ENCODE data around the gene SUSD3. TPM values are rescaled to one million over a fixed set of nuclear protein-coding genes. Genes with fewer than 3 reads are reported as not detected.

Gene SUSD3
- total RNA-seq, 1 donor from 2014 or later = 1.2 TPM

- Mint-ChIP-seq H3K4me3 (ENCODE audit: unreplicated experiment) (no peak overlapping the region), H3K27ac (ENCODE audit: unreplicated experiment) (peak overlapping the region; percentile 65), H3K4me1 (ENCODE audit: unreplicated experiment) (peaks cover 51% of the 10 kb centered on the region)
Measured at GRCh38 chr9:93128011-93128714, 69.7 kb downstream of the SUSD3 start.

DNA sequence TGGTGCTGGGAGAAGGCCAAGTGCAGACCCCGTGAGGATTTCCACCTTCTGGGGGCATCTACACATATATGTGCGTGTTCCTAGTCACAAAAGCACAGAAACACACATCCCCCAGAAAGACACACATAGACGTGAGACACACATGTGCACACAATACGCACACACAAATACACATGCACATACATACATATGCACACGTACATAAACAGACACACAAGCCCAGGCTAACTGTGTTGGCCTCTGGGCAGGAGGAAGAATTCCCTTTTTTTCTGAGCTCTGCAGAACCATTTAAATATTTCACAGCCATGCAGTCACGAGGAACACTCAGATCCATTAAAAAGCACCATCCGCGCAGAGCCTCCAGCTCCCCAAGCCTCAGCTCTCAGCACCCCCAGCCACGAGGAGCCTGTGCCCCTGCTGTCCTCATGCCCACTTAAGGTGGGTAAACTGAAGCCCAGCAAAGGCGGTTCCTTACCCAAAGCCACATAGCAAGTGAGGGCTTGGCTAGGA lies 70.3 kb downstream of the SUSD3 start:
- Mint-ChIP-seq H3K4me1 (ENCODE audit: unreplicated experiment) (peaks cover 52% of the 10 kb centered on the region), H3K4me3 (ENCODE audit: unreplicated experiment) (no peak overlapping the region), H3K27ac (ENCODE audit: unreplicated experiment) (peak overlapping the region; percentile 65), H3K9me3 (ENCODE audit: unreplicated experiment) (no peaks in the 10 kb centered on the region), H3K36me3 (ENCODE audit: low read depth, unreplicated experiment) (peaks cover 8% of the 10 kb centered on the region), H3K27me3 (ENCODE audit: unreplicated experiment) (peaks cover 15% of the 10 kb centered on the region)
- no peak for DNase-seq (ENCODE audit: low spot score)
- TF ChIP-seq CTCF (IDR thresholded peaks at IDR 0.05; ENCODE audit: unreplicated experiment) = no peak

More at GRCh38 chr9:93128011-93128714, 69.7 kb downstream of the SUSD3 start:
- DNase-seq (ENCODE audit: low spot score) = no peak
- peaks cover 15% of the 10 kb centered on the region for H3K27me3 Mint-ChIP-seq (ENCODE audit: unreplicated experiment)
- H3K9me3 Mint-ChIP-seq (ENCODE audit: unreplicated experiment) = no peaks in the 10 kb centered on the region
- peaks cover 8% of the 10 kb centered on the region for H3K36me3 Mint-ChIP-seq (ENCODE audit: low read depth, unreplicated experiment)
- TF ChIP-seq CTCF (IDR thresholded peaks at IDR 0.05; ENCODE audit: unreplicated experiment) = no peak

- no peaks in the 10 kb centered on the region for H3K9me3 Mint-ChIP-seq (ENCODE audit: unreplicated experiment)
- H3K4me3 Mint-ChIP-seq (ENCODE audit: unreplicated experiment) = no peak overlapping the region
- H3K27ac Mint-ChIP-seq (ENCODE audit: unreplicated experiment) = no peak overlapping the region
- peaks cover 8% of the 10 kb centered on the region for H3K36me3 Mint-ChIP-seq (ENCODE audit: low read depth, unreplicated experiment)
- H3K27me3 Mint-ChIP-seq (ENCODE audit: unreplicated experiment) = peaks cover 15% of the 10 kb centered on the region
- no peak for TF ChIP-seq CTCF (IDR thresholded peaks at IDR 0.05; ENCODE audit: unreplicated experiment)
- peaks cover 52% of the 10 kb centered on the region for H3K4me1 Mint-ChIP-seq (ENCODE audit: unreplicated experiment)
- DNase-seq (ENCODE audit: low spot score) = peak; percentile 42
Measured at GRCh38 chr9:93129286-93129685, 70.8 kb downstream of the SUSD3 start.

DNA sequence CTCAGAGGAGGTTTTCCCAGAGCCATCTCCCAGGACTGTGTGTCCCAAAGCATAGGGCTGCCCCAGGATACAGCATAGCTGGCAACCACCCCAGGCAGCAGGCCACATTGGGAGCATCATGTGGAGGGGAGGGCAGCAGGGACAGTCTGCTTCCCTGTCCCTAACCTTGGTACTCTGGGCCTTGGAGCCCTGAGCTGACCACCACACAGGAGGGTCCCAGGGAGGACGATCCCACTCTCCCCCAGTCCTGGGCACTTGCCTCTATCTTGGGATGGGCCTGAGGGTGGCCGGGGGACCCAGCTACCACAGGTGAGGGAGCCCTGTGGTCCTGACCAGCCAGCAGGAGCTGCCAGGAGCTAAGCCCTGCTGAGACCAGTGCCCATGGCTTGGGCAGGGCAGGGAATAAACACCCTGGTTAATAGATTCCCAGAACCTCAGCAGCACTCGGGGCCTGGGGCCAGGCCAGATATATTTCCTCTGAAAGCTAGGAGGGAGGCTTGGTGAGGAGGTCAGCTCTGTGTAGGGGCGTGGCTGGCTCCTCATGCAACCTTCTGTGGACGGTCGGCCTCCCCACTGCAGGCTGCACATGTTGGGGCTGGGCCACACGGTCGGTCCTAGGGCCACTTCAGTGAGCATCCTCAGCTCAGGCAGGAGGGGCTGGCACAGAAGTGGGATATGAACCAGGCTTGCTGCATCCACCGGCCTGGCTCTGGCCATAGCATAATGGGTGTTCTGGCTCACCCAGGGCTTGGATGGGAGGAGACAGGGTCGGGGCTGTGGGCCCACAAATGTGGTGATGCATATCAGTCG lies 71.4 kb downstream of the SUSD3 start:
- H3K4me1 Mint-ChIP-seq (ENCODE audit: unreplicated experiment) = peaks cover 56% of the 10 kb centered on the region

More for the DNA sequence above, 71.4 kb downstream of the SUSD3 start:
- H3K9me3 Mint-ChIP-seq (ENCODE audit: unreplicated experiment) = no peaks in the 10 kb centered on the region
- no peak for TF ChIP-seq CTCF (IDR thresholded peaks at IDR 0.05; ENCODE audit: unreplicated experiment)
- H3K36me3 Mint-ChIP-seq (ENCODE audit: low read depth, unreplicated experiment) = peaks cover 3% of the 10 kb centered on the region
- H3K4me3 Mint-ChIP-seq (ENCODE audit: unreplicated experiment) = no peak overlapping the region
- DNase-seq (ENCODE audit: low spot score) = no peak
- H3K27ac Mint-ChIP-seq (ENCODE audit: unreplicated experiment) = peak overlapping the region; percentile 48
- H3K27me3 Mint-ChIP-seq (ENCODE audit: unreplicated experiment) = peaks cover 17% of the 10 kb centered on the region
